Gastrocnemius medialis (tissue), 4 donors: Measurements from ENCODE around the gene NRG3. TPM values are rescaled to one million over a fixed set of nuclear protein-coding genes. Genes with fewer than 3 reads are reported as not detected.

Source experiments
- ATAC-seq, 2 donors: fragments of 150-250 bp; one replicate each; pipeline ENCODE4 v1.9.1; 2016
- DNase-seq, 2 donors: peaks; one replicate each; pipeline ENCODE4 v3.0.0-alpha.2; 2019
- H3K27ac ChIP-seq, 4 donors: fragments of 200-600 bp; sonication (generic); 1 replicate in 1 of 4; 2 replicates in 3 of 4; pipeline ENCODE4 v1.5.1; 2016 to 2018; ENCODE audit warnings: mild to moderate bottlenecking in 2 of 4, moderate library complexity in 1 of 4
- H3K27me3 ChIP-seq, 3 donors: fragments of 200-600 bp; sonication (generic) in 2 of 3; 1 replicate in 1 of 3; 2 replicates in 2 of 3; pipeline versions ENCODE4 v1.5.1 to v1.6.0; 2016 to 2019; ENCODE audit warnings: mild to moderate bottlenecking in 1 of 3, moderate library complexity in 1 of 3
- H3K36me3 ChIP-seq, 2 donors: fragments of 200-600 bp; sonication (generic) in 1 of 2; one replicate each; pipeline ENCODE4 v1.5.1; 2017 to 2018
- H3K4me1 ChIP-seq, 2 donors: fragments of 200-600 bp; sonication (generic) in 1 of 2; one replicate each; pipeline ENCODE4 v1.5.1; 2016 to 2017; ENCODE audit warnings: mild to moderate bottlenecking in 2 of 2
- H3K4me3 ChIP-seq, 4 donors: fragments of 200-600 bp; sonication (generic) in 3 of 4; 1 replicate in 1 of 4; 2 replicates in 3 of 4; pipeline ENCODE4 v1.5.1; 2016 to 2019; ENCODE audit warnings: mild to moderate bottlenecking in 2 of 4
- H3K9me3 ChIP-seq, 3 donors: fragments of 200-600 bp; sonication (generic) in 2 of 3; 1 replicate in 1 of 3; 2 replicates in 2 of 3; pipeline ENCODE4 v1.5.1; 2016 to 2019
- CTCF ChIP-seq, 5 experiments: fragments of 450-650 bp in 3 of 5; fragments of 200-600 bp in 2 of 5; sonication (generic) in 2 of 5; IDR thresholded peaks in 4 of 5; conservative IDR thresholded peaks in 1 of 5; 1 replicate in 4 of 5; 2 replicates in 1 of 5; pipeline ENCODE4 v1.5.1; 2016 to 2019; ENCODE audit warnings: antibody characterized with exemption in 5 of 5, mild to moderate bottlenecking in 3 of 5, moderate library complexity in 3 of 5
- POLR2A ChIP-seq, 2 donors: fragments of 450-650 bp; IDR thresholded peaks; one replicate each; pipeline ENCODE4 v1.6.1; 2017; ENCODE audit warnings: antibody characterized with exemption in 2 of 2, mild to moderate bottlenecking in 2 of 2, moderate library complexity in 2 of 2
- in situ Hi-C, 4 donors: fragments of 200-750 bp; cut with MboI; loops; one replicate each; pipeline versions ENCODE4 v1.15.0 to v1.8.0; 2017; ENCODE audit warnings: low sequenced_read_pairs in 4 of 4
- intact Hi-C: fragments of 100-400 bp; cut with DNase I; formaldehyde crosslinking; loops from one replicate; pipeline ENCODE4 v1.15.1; 2023; ENCODE audit warnings: low total_unique reads
- total RNA-seq, 4 donors: library from RNA; depleted of rRNA; stranded (reverse); fragments of >200 nt; gene quantifications; one replicate each; pipeline versions ENCODE4 v1.1.0 to v1.2.3, GENCODE V29; 2016

NRG3 gene
- total RNA-seq, 4 donors from 2014 or later = not detected

- H3K27me3 ChIP-seq = no peaks in the 10 kb centered on the region
- H3K4me1 ChIP-seq = no peaks in the 10 kb centered on the region
- H3K36me3 ChIP-seq = no peaks in the 10 kb centered on the region
- no peak for ATAC-seq
- H3K9me3 ChIP-seq = no peaks in the 10 kb centered on the region
- H3K27ac ChIP-seq = no peak overlapping the region
- intact Hi-C loops (no loop called here), in situ Hi-C loops (no loop called here)
- no peak for DNase-seq
- no peak overlapping the region for H3K4me3 ChIP-seq
- TF ChIP-seq POLR2A (IDR thresholded peaks at IDR 0.05) (no peak), CTCF (IDR thresholded peaks at IDR 0.05 in 4 of 5, conservative IDR thresholded peaks at IDR 0.05 in 1 of 5) (no peak)
Observed at GRCh38 chr10:82282782-82283456, 407.9 kb downstream of the NRG3 start.

GRCh38 chr10:82284180-82284579 lies 409.2 kb downstream of the NRG3 start:
- Histone ChIP-seq H3K9me3 (no peaks in the 10 kb centered on the region), H3K4me3 (no peak overlapping the region), H3K27ac (no peak overlapping the region), H3K4me1 (no peaks in the 10 kb centered on the region), H3K27me3 (no peaks in the 10 kb centered on the region), H3K36me3 (no peaks in the 10 kb centered on the region)
- DNase-seq (no peak), ATAC-seq (no peak)
- in situ Hi-C loops = no loop called here
- intact Hi-C loops = no loop called here
- TF ChIP-seq CTCF (IDR thresholded peaks at IDR 0.05 in 4 of 5, conservative IDR thresholded peaks at IDR 0.05 in 1 of 5) (no peak), POLR2A (IDR thresholded peaks at IDR 0.05) (no peak)

- in situ Hi-C loops = no loop called here
- no peak overlapping the region for H3K27ac ChIP-seq
- H3K9me3 ChIP-seq = no peaks in the 10 kb centered on the region
- no peaks in the 10 kb centered on the region for H3K36me3 ChIP-seq
- TF ChIP-seq POLR2A (IDR thresholded peaks at IDR 0.05) = no peak
- TF ChIP-seq CTCF (IDR thresholded peaks at IDR 0.05 in 4 of 5, conservative IDR thresholded peaks at IDR 0.05 in 1 of 5) = no peak
- intact Hi-C loops = no loop called here
- no peaks in the 10 kb centered on the region for H3K27me3 ChIP-seq
- H3K4me3 ChIP-seq = no peak overlapping the region
- no peak for ATAC-seq
- DNase-seq = no peak
- no peaks in the 10 kb centered on the region for H3K4me1 ChIP-seq
Observed at GRCh38 chr10:82288461-82288881, 413.5 kb downstream of the NRG3 start.

- H3K27me3 ChIP-seq = no peaks in the 10 kb centered on the region
- in situ Hi-C loops (no loop called here), intact Hi-C loops (no loop called here)
- ATAC-seq = no peak
- no peak overlapping the region for H3K4me3 ChIP-seq
- no peaks in the 10 kb centered on the region for H3K9me3 ChIP-seq
- no peak for TF ChIP-seq CTCF (IDR thresholded peaks at IDR 0.05 in 4 of 5, conservative IDR thresholded peaks at IDR 0.05 in 1 of 5)
- TF ChIP-seq POLR2A (IDR thresholded peaks at IDR 0.05) = no peak
- no peak overlapping the region for H3K27ac ChIP-seq
- no peaks in the 10 kb centered on the region for H3K4me1 ChIP-seq
- no peaks in the 10 kb centered on the region for H3K36me3 ChIP-seq
- no peak for DNase-seq
Observed at GRCh38 chr10:82289945-82290344, 415.0 kb downstream of the NRG3 start.

- no peaks in the 10 kb centered on the region for H3K36me3 ChIP-seq
- intact Hi-C loops (no loop called here), in situ Hi-C loops (no loop called here)
- ATAC-seq (no peak), DNase-seq (no peak)
- TF ChIP-seq POLR2A (IDR thresholded peaks at IDR 0.05) (no peak), CTCF (IDR thresholded peaks at IDR 0.05 in 4 of 5, conservative IDR thresholded peaks at IDR 0.05 in 1 of 5) (no peak)
- no peak overlapping the region for H3K27ac ChIP-seq
- H3K4me1 ChIP-seq = no peaks in the 10 kb centered on the region
- H3K9me3 ChIP-seq = no peaks in the 10 kb centered on the region
- H3K4me3 ChIP-seq = no peak overlapping the region
- H3K27me3 ChIP-seq = no peaks in the 10 kb centered on the region
Observed at GRCh38 chr10:82294874-82295378, 419.9 kb downstream of the NRG3 start.
